HG02588 (cell line): ENCODE data around the gene ADI1.
"Not testable (repeated sequence)": the region's sequence is repeated elsewhere in the genome, so short reads cannot be mapped to it uniquely, and the experiment has no call there.

Source experiments
- ATAC-seq: cut with Tn5 transposase; IDR thresholded peaks from one replicate; pipeline ENCODE4 v1.9.1; 2021; ENCODE audit warnings: mild to moderate bottlenecking, moderate library complexity; ENCODE audit not compliant: unreplicated experiment

Gene ADI1

DNA sequence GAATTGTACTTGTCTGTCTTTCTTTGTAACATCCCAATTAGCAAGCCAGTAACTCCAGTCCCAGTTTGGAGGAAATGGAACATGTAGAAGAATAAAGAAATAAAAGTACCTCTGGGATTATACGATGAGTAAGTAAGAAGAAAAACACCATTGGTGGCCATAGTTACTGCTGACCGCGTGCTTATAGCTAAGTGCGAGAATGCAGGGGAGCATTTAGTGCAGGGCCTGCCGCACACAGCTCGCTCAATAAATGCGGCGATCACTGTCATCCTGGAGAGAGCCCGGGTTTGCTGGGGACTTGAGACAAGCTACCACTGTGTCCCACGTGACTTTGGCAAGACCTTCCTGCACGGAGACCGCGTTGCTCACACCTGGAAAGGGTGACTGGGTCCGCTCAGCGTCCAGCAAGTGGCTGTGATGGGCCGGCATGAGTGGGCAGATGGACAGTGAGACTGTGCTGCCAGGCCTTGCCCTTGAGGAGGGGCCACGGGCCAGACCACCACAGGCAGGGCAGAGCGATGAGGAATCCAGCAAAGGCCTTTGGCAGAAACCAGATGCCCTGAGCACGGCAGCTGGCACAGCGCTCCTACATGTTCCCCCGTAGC lies 54.8 kb downstream of the ADI1 start:
- no peak for ATAC-seq

DNA sequence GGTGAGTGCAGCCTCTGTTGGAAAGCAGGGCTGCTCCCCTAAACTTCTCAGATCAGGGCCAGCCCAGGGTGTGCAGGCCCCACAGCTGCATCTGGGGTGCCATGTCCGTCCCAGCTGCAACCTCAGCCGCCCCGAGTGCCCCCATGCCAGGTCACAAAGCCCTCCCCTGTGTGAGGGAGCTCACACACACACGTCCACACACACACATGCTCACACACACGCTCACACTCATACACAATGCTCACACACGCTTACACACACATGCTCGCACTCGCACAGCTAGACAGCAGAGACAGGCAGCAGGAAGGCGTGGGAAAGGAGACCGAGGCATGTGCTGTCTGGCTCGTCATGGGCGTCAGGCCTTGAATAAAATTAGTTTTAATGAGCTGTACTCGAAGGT lies 55.4 kb downstream of the ADI1 start:
- no peak for ATAC-seq

DNA sequence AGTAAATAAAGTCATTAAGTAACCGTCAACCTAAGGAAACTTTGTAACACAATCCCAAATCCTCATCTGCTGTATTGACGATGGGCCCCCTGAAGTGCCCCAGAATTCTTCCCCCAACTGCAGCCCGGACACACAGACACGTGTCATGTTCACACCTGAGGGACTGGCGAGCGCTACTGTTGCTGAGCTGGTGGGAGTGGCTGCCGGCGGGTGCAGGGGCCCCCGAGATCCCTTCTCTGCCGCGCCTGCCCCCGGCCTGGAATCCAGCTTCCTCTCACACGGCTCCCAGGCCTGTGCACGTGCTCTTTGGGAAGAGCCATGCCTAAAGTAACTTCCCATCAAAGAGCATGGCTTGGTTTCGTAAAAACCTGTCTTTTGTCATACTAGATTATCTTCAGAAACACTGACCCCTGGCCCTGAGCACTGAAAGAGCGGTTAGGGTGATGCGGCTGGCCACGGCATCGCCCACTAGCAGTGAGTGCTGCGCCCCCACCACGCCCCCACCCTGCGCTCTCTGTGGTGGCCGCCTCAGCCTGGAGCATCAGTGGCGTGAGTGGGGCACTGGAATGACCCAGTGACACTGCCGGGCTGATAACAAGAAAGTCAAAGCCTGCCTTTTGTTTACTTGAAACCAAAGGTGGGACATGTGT lies 56.0 kb downstream of the ADI1 start:
- ATAC-seq, result no peak

DNA sequence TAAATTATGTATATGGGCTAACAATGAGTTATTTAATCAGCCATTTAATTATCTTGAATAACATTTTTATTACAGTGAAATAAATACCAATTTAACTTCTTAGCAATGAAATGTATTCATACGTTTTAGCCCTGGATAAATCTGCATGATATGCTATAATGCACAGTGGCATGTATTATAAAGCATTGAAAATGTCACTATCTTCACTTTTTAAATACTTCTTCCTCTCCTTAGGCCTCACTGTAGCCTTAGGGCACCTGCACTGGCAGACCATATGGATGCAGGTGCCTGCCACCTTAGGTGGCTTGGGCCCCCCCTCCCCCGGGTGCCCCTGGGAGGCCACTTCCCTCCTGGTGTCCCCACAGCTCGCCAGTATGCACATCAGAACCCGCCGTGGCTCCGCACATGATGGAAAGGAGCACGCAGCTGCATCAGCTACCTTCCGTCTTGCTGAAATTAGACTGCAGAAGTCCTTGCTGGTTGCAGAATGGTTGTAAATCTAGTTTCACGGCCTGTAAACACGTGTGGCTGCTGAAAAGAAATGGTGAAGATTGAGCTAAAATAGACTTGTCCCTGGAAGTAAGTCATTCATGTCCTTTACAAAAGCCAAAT lies 56.7 kb downstream of the ADI1 start:
- ATAC-seq, result no peak

DNA sequence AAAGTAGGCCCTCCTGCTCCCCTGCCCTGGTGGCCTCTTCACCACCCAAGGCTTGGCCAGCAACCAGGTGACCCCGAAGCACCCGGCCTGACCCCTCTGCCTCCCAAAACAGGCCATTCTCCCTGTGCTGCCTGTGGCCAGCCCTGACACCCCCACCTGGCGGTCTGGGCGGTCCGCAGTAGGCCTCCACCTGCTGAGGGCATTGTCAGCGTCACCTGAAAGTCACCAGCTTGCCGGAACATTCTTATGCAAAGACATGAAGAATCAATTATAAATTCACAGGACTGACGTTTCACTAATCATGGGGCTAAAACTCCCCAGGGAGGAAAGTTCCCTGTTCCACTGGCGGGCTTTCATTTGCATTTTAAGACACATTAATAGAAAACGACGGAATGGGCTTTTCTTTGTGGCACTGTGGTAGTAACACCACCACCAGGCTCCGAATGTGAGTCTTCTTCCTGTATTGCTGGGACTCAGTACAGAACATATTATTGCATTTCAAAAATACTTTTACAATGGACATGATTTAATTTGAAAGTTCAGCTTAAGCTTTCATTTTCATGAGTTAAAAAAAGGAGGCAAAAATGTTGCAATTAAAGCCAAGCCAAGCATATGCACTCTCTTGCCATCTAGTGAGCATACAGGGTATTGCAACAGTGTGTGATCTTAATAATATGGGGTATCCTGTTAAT lies 57.4 kb downstream of the ADI1 start:
- ATAC-seq, result peak; percentile 60

DNA sequence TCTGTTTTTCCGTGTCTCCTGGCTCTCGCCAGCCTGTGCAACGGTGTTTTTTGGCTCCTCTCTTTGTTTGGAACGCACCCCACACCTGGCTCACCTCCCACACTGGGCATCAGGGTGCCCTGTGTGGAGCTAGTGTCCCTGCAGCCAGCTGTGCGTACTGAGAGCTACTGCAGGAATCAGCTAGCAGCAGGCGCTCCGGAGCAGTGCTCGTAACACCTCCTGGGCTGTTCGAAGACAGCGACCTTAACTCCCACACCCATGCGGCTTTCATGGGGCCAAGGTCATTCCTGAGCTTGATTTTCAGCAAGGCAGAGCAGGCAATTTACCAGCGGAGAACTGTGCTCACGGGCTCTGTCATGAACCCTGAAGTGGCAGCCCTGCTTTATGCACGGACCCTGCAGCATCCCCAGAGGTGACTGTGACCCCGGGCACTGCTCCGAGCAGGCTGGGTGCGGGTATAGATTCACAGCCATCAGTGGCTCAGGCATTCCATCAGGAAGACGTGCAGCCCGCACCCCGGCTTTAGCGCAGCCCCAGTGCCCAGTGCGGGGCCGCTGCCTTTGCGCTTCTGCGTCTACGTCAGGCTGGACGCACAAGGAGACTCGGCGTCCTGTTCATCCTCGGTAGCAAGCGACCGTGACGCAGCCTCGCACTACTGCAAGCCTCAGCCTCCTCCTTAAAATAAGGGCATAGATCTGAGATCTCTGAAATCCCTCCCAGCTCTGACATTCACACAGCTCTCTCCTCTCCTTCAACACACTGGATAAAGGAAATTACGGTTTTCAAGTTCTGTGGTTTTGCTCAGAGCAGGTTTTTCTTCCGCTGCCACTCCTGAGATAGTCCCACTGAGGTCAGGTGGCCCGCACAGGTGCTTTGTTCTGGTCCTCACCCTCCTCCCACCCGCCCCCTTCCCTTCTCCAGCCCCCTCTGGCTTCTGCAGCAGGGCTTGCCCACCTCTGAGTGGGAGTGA lies 58.2 kb downstream of the ADI1 start:
- ATAC-seq, result no peak

DNA sequence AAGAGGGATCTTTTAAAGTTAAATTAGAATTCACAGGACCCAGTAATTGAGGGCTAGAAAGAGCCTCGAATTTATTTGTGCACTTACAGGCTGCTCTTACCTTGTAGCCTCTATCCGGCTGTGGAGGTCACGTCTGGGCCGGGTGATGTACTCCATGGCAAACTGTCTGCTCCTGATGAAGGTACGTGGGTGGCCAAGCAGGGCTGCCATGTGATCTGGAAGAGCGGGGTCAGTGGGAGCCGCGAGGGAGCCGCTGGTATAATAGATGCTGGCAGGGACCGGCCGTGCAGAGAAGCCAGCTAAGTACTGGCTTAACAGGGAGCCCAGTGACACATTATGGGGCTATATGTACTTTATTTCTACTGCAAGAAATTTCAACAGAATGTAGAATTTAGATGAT lies 59.2 kb downstream of the ADI1 start:
- ATAC-seq, result no peak

DNA sequence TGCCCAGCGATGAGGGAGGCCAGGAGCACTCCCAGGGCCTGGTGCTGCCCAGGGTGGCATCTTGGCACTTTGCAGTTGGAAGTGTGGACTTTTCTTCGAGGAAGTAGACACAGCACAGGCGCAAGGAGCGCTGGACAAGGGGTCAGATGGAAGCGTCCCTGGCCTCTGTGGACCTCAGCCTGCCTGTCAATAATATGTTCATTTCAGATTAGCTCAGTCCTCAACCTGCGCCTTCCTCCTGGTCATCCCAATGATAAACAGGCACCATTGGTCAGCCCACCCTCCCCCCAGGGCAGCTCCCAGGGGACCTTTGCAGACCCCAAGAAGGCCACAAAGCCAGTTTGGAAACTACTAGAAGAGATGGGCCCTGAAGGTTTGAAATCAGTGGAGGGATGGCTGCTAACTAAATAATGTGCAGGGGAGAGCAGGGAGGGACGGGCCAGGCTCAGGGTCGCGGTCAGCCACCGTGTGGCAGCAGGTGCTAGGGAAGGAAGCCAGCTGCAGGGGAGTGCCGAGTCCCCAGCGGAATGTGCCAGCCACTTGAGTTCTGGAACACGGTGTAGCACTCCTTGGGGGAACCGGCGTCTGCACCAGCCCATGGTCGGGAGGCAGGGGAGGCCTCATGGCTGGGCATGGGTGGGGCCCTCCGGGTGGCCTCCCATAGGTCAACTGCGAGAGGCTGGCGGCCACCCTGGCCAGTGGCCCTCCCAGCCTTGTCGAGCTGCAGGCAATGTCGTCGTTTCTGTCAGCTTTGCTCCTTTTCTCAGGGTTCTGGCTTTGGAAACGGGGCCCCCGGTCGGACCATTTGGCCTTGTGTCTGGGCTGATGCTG lies 59.9 kb downstream of the ADI1 start:
- ATAC-seq, result no peak

DNA sequence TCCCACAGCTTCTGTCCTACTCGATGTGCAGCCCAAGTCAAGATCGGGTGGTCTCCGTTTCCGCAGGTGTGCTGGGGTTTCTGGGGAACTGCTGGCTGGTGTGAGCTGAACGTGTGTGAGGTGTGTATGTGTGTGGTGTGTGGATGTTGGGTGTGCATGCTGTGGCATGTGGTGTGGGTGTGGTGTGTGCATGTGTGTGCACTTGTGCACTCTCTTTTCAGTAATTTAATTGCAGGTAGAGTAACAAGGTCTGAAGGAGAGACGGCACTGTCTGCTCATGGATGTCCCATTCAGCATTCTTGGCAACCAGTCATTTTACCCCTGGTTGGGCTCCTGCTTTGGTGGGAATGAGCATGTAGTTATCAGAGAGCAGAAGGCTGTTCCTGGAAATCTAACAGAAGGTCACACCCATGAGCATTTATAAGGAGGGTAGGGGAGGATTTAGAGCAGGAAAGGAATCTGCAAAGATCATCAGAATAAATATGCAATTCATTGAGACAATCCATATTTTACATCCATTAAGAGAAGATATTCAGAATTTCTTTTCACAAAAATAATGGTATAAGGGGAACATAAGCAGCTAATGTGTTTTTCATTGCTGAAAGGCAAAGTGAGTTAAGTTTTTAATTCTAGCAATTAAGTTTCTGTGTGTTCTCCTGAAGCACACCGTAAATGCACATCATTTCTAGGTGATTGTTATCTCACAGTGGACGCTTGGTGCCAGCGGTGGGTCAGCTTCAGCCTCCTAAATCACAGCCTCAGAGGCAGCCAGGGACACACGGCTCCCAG lies 60.7 kb downstream of the ADI1 start:
- no peak for ATAC-seq

DNA sequence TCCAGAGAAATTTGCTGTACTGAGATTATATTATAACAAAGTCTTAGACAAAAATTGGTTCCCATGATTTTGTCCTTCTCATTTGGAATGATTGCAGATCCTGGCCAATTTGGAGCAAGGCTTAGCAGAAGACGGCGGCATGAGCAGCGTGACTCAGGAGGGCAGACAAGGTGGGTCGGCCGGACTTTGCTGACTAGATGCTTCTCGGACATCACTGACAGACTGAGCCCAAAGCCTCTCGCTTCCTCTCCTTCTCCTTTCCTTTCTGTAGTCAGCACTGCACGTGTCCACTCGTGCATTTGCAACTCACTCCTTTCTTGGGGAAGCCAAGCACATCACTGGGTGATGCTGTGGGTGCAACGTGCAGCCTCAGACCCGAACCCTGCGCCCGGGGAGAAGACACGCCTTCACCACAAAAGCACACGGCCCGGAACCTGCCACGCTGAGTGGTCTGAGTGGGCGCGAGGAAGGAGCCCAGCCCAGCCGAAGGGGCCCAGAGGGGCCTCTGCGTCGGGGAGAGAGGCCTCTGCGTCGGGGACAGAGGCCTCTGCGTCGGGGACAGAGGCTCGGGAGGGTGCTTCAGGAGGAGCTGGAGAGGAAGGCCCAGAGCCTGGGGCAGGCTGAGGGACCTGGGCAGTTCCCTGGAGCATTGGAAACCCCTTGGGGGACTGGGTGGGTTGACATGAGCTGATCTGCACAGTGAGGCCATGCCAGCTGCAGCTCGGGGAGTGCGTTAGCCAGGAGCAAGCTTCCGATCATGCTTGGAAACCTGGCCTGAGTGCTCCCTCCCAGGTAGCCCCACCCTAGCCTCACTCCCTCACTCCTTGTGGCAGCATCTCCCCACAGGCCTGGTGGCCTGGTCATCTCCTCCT lies 61.6 kb downstream of the ADI1 start:
- no peak for ATAC-seq

DNA sequence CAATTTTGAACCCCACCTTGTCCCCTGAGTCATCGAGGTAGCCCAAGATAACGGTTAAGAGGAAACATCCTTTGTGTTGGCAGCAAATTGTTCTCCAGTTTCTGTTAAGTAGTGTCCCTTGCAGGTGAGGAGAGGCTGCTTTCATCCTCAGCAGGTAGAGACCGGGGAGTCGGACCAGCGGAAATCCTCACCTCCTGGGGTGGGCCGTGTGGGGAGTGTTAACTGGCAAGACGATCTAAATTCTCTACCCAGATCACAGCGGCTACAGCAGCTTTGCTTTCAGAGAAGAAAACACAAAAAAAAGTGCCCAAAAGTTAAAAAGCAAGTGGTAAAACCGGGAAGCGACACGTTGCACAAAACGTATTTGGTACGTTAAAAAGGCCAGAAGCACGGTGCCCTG lies 63.2 kb downstream of the ADI1 start:
- ATAC-seq, result no peak

DNA sequence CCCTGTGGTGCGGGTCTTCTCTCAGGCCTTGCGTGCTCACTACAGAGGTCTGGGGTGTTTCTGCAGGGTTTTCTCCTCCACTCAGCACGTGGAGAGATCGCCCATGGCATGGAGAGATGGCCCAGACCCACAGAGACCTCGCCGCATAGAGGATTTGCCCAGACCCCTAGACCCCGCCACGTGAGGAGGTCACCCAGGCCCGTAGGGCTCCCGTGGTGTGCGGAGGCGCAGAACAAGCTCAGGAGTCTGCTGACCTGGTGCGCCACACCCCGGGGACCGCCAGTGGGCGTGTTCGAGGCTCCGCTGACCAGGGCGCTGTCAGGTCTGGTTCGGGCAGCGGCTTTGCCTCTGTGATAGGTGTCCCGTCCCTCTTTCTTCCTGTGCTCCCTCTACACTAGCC lies 64.5 kb downstream of the ADI1 start:
- no peak for ATAC-seq

DNA sequence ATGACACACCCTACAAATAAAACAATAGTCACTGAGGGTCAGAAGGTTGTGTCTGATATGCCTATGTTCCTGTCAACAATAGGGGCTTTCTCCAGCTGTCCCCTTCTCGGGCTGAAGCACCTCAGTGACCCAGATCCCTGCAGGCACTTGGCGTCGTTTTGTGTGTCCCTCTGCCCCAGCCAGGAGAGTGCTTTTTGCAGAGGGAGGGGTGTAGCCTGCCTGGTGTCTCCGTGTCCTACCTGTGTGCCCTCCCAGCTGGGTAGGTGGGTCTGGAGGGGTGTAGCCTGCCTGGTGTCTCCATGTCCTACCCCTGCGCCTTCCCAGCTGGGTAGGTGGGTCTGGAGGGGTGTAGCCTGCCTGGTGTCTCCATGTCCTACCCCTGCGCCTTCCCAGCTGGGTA lies 65.3 kb downstream of the ADI1 start:
- ATAC-seq, result not testable (repeated sequence)

DNA sequence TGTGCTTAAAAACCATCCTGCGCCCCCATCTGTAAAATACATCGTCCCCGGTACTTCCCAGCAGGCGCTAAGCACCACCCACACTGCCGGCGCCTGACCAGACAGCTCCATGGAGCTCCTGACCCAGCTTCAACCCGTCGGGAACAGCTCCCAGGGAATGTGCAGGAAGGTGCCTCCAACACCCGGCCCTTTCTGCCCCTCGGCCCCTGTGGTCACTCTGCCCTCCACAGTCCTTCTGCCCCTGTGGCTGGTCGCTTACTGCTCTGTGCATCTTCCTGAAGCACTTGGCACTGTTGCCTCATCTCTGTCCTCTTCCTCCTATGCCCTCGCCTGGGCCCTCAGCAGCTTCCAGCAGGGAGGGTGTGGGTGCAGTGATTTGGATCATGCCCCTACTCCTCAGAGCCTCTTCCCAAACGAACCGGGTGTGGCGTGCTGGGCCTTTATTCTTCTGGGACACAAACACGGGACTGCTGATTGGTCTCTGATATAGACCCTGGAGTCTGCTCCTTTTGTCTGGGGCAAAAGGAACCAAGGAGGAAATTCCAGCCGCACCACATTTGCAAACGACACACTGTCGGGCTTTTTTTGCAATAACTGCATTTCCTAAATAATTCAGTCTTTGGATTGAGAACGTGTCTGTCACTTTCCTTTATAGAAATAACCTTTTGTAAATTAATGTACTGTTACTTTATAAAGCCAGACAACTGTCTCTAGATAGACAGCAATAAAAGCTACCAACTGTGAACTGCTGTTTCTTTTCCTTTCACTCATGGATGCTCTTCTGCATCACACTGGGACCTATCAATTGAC lies 65.9 kb downstream of the ADI1 start:
- no peak for ATAC-seq

DNA sequence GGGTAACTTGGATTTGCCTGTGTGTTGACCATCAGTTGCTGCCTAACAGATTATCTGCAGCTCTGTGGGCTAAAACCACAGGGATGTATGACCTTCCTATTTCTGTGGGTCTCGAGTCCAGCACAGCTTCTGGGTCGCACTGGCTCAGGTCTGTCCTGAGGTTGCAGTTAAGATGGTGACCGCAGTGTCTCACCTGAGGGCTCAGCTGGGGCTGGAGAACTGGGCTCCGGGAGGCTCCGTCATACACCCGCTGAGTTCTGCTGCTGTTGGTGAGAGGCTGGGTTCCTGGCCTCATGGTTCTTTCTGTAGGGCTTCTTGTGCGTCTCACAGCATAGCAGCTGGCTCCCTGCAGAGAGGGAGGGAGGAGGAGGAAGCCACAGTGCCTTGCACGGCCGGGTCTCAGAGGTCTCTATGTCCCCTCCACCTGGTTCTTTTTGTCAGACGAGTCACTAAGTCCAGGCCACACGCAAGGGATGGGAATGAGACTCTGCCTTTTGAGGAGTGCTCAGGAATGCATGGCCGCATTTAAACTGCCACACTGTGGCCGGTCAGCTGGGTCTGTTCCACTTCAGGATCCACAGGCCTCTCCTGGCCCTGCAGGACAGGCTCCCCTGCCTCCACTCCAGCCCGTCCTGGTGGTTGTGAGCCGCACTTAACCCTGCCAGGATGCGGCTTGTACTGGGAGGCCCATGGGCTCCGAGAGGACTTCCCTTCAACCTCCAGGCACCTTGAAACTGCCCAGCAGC lies 67.2 kb downstream of the ADI1 start:
- ATAC-seq, result no peak

DNA sequence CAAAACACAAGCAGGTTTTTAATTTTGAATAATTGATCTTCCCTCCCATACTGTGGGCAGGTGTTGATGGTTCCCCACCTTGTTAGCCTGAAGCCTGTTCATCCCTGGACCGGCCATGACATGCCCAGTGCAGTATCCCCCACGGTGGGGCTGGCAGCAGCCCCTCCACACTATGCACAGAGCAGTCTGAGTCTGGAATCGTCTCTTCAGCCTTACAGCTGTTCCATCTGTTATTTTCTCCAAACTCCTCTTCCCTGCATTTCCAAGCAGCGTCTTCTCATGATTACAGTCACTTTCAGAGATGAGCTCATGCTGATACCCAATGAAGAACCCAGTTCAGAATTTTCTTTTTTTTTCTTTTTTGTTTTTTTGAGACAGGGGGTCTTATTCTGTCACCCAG lies 68.2 kb downstream of the ADI1 start:
- no peak for ATAC-seq
